Measurements from ENCODE around the gene MICAL1.
"Not testable (repeated sequence)": the region's sequence is repeated elsewhere in the genome, so short reads cannot be mapped to it uniquely, and the experiment has no call there.

Gene MICAL1

GRCh38 chr6:109477725-109478124 is 22.2 kb upstream of the MICAL1 start:
- no peak for DNase-seq (ENCODE audit: low spot score)

- no peak for DNase-seq (ENCODE audit: low spot score)
Measured at GRCh38 chr6:109477184-109477583, 21.6 kb upstream of the MICAL1 start.

DNA sequence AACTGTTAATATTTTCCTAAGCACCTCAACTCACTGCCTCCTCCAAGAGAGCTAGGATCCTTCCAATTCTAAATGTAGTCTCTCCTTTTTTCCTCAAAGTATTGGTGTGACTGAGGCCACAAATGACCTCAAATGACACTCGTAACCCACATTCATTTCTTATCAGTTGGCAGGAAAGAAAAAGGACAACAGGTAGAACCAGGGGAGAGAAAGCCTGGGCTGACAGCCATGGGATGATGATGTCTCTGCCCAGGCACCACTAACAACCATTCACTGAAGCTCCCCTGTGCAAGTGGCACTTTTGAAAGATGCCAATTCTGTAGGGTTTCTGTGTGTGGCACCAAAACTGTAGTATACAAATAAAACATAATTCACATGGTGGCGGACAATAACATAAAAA is 20.1 kb upstream of the MICAL1 start:
- DNase-seq (ENCODE audit: low spot score), result no peak

- DNase-seq (ENCODE audit: low spot score), result no peak
Measured at GRCh38 chr6:109474995-109475394, 19.4 kb upstream of the MICAL1 start.

DNA sequence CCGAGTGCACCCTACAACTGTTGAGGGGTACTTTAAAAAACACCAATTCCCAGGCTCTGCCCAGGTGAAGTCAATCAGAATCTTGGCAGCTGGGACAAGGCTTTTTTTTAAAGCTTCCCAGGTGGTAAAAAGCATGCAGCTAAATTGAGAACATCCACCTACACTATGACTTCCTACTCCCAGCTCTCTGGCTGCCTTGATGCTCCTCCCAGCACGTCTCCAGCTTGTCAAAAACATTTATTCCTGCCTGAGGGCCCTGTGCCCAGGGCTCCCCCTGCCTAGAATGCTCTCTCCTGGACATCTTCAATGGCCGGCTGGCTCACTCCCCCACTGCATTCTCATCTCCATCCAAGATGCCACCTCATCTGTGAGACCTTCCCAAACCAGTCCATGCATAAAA is 17.5 kb upstream of the MICAL1 start:
- no peak for DNase-seq (ENCODE audit: low spot score)

DNA sequence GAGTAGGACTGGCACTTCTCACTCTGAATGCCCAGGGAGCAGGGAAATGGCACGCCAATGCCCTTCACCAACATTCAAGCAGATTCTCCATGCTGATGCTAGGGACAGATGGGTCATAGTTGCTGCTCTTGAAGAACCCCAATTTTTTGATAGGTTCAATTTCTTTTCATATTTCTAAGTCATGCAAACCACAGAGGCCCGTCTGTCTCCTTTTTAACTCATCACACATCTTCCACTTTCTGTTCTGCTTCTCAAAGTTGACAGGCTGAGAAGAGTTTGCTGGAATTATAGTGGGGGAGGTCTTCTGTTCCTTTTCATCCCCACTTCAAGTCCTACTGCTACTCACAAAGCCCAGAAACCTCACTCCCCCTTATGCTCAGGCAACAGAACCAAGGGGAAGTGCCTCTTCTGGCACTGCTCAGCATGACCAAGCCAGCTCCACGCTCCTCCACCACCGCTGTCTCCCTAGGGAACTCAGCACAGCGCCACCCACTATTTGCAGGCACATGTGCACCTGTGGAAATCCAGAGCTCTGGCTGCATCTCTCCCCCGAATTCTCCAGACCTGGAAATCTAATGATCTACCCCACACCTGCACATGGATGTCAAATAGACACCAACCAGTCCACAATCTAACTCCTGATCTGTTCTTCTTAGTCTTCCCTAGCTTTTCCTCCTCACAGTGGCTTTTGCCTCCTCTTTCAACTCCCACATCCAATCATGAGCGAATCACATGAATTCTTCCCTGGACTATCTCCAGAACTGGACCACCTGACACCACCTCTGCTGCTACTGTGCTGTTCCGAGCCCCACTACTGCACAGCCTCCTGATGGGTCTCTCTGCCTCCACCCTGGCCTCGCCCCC is 16.8 kb upstream of the MICAL1 start:
- no peak for DNase-seq (ENCODE audit: low spot score)

- DNase-seq (ENCODE audit: low spot score), result no peak
Measured at GRCh38 chr6:109471105-109471810, 15.7 kb upstream of the MICAL1 start.

DNA sequence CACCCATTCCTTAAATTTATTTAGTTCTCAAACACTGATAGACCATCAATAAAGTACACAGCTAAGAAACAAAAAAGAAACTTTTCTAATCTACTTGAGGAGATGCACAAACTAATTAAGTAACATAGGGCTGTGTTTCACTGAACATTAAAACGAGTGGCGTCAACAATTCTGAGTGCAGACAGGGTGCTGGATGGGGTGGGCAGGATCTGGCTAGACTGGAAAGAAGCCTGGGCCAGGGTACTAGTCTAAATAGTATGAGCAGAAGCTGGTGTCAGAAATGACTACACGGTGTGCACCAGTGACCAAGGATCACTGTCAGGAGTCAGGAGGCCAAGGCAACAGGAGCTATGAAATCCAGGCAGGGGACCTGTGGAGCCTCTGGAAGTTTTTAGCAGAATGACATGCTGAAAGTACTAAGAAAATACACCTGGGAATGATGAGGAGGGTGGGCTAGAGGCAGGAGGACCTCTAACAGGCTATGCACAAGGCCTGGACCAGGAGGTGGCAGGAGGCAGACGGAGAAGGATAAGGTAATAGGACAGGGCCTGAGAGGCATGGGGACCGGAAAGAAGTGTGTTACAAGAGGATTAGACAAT is 14.1 kb upstream of the MICAL1 start:
- DNase-seq (ENCODE audit: low spot score), result no peak

DNA sequence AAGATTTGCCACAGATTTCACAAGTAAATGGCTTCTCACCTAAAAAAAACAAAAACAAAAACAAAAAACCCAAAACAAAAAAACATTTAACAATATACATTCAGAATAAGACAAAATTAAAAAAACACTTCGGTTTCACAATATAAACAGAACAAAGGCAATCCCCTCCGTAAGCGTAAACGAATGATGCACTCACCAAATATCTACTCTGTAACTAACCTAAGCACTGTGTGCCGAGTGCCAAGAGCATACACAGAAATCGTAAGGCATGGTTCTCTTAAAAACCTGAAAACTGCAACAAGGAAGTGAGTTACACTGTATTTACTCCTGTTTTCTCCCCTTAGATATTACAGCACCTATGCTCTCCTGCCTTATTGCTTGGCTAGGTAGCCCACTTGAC is 12.1 kb upstream of the MICAL1 start:
- no peak for DNase-seq (ENCODE audit: low spot score)

- no peak for DNase-seq (ENCODE audit: low spot score)
Measured at GRCh38 chr6:109466212-109466923, 10.8 kb upstream of the MICAL1 start.

GRCh38 chr6:109465772-109466171 is 10.2 kb upstream of the MICAL1 start:
- DNase-seq (ENCODE audit: low spot score), result no peak

- no peak for DNase-seq (ENCODE audit: low spot score)
Measured at GRCh38 chr6:109461733-109462526, 6.4 kb upstream of the MICAL1 start.

DNA sequence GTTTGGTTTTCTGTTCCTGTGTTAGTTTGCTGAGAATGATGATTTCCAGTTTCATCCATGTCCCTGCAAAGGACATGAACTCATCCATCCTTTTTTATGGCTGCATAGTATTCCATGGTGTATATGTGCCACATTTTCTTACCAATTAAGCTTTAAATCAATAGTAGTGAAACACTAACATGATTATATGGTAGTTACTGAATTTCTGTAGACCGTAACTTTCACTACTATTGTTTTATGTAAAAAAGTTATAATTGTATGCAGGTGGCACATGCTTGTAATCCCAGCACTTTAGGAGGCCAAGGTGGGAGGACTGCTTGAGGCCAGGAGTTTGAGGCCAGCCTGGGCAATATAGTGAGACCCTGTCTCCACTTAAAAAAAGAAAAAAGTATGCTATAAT is 5.6 kb upstream of the MICAL1 start:
- not testable (repeated sequence) for DNase-seq (ENCODE audit: low spot score)

DNA sequence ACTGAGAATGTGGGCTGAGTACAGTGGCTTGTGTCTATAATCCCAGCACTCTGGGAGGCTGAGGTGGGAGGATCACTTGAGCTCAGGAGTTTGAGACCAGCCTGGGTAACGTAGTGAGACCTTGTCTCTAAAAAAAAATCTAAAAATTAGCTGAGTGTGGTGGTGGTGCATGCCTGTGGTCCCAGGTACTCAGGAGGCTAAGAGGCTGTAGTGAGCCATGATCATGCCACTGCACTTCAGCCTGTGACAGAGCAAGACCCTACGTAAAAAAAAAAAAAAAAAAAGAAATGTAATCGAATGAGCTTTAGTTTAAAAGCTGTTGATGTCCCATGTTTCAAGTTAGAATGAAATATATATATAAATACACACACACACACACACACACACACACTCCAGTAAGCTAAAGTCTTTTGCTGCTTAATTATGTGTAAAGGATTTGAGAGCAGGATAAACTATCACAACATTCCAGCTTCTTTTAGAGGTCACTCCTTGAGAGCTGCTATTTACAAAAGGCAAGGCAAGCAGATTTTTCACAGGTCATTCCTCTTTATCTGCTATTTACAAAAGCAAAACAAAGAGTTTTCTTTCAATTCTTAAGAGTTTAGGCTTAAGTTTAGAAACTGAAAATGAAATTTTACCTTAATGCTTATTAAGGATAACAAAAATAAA is 4.7 kb upstream of the MICAL1 start:
- no peak for DNase-seq (ENCODE audit: low spot score)

DNA sequence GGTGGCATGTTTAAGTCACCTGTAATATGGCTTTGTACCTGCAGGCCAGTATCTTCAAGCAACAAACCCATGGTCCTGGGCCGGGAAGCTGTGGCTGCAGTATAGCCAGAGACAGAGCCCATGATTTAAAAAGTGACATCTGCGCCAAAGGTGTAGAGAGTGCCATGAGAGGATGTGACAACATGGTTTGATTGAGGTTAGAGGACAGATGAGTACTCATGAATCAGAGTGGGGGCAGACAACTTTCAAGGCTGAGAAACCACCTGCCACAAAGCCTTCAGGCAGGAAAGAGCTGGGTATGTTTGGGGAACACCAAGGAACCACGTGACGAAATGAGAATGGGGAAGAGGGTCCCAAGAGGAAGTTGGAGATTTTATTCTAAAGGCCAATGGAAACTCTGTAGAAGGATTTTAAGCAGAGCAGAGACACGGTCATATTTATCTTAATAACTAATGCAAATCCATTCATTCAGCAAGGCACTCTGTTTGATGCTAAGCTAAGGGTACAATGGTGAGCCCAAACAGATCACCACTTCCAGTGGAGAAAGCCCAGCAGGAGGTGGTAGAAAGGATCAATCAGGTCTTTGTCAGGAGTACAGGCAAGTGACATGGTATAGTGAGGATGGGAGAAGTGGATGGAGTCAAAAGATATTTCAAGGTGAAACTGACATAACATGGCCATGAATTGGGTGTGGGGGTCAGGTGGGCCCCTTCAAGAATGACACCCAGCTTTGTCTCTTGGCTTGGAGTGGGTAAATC is 3.4 kb upstream of the MICAL1 start:
- DNase-seq (ENCODE audit: low spot score), result no peak

DNA sequence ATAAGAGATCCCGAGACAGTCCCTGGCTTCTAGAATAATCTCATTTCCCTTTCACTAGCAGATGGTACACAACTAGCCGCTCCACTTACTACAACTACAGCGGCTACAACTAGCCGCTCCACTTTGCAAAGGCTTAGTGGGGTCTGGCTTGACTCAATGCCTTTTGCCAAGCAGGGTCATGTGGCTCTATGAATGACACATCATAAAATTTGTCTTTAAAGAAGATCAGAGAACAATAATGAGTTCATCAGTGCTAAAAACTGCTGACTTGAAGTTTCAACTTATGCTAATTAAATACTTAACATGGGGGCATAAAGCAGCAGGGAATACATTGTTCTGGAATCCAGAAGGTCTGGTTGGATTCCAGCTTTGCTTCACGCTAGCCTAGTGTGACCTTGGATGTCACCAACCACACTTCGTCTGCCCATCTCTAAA is 2.0 kb upstream of the MICAL1 start:
- DNase-seq (ENCODE audit: low spot score), result no peak

- DNase-seq (ENCODE audit: low spot score), result peak; percentile 85
Measured at GRCh38 chr6:109456710-109457561, 1.4 kb upstream of the MICAL1 start.

- DNase-seq (ENCODE audit: low spot score), result no peak
Measured at GRCh38 chr6:109456111-109456583, 575 bp upstream of the MICAL1 start.
